ENCODE measurements around the gene PTPN11.

Gene PTPN11

DNA sequence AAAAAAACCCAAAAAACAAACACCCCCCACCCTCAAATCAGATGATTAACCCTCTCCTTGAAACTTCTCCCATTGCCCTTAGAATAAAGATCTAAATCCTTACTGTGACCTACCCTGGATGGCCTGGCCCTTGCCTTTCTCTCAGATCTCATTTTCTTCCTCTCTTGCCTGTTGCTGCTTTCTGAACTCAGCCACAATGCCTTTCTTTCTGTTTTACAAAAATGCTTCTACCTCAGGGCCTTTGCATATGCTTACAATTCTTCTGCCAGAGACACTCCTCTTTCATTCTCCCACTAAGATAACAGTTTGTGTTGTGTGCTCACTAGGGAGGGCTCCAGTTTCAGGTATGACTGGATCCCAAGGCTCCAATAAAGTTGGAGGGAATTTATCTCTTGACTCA is 108.3 kb downstream of the PTPN11 start:
- DNase-seq (ENCODE audit: low spot score), result no peak
- TF ChIP-seq CTCF (IDR thresholded peaks at IDR 0.05; ENCODE audit: extremely low read depth, missing control alignments), result no peak

- no peak for DNase-seq (ENCODE audit: low spot score)
- TF ChIP-seq CTCF (IDR thresholded peaks at IDR 0.05; ENCODE audit: extremely low read depth, missing control alignments), result no peak
Measured at GRCh38 chr12:112527501-112527900, 108.8 kb downstream of the PTPN11 start.

DNA sequence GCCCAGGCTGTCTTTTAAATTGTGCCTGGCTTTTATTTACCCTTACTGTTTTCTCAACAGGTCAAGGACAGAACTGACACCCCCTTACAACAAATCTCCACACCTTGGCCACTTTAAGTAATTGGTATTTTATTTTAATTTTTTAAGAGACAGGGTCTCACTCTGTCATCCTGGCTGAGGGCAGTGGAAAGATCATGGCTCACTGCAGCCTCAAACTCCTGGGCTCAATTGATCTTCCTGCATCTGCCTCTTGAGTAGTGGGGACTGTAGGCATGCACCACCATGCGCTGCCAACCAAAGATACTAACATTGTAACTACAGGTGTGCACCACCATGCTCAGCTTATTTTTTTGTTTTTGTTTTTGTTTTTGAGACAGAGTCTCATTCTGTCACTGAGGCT is 109.8 kb downstream of the PTPN11 start:
- no peak for TF ChIP-seq CTCF (IDR thresholded peaks at IDR 0.05; ENCODE audit: extremely low read depth, missing control alignments)
- no peak for DNase-seq (ENCODE audit: low spot score)

GRCh38 chr12:112530941-112531340 is 112.2 kb downstream of the PTPN11 start:
- DNase-seq (ENCODE audit: low spot score), result no peak
- no peak for TF ChIP-seq CTCF (IDR thresholded peaks at IDR 0.05; ENCODE audit: extremely low read depth, missing control alignments)

GRCh38 chr12:112532106-112532505 is 113.4 kb downstream of the PTPN11 start:
- no peak for DNase-seq (ENCODE audit: low spot score)
- TF ChIP-seq CTCF (IDR thresholded peaks at IDR 0.05; ENCODE audit: extremely low read depth, missing control alignments), result no peak

GRCh38 chr12:112533528-112533927 is 114.8 kb downstream of the PTPN11 start:
- no peak for TF ChIP-seq CTCF (IDR thresholded peaks at IDR 0.05; ENCODE audit: extremely low read depth, missing control alignments)
- DNase-seq (ENCODE audit: low spot score), result no peak

- no peak for TF ChIP-seq CTCF (IDR thresholded peaks at IDR 0.05; ENCODE audit: extremely low read depth, missing control alignments)
Measured at GRCh38 chr12:112535017-112535416, 116.3 kb downstream of the PTPN11 start.

More at GRCh38 chr12:112535017-112535416, 116.3 kb downstream of the PTPN11 start:
- DNase-seq (ENCODE audit: low spot score), result no peak

Measured in GM20000 (cell line).